Hippocampal formation (tissue), 2 donors: ENCODE data around the gene NUDT14.

Experiments used
- DNase-seq, 2 donors: peaks; one replicate each; lab custom pipeline; 2025; lab: John Stamatoyannopoulos, UW

NUDT14 gene

DNA sequence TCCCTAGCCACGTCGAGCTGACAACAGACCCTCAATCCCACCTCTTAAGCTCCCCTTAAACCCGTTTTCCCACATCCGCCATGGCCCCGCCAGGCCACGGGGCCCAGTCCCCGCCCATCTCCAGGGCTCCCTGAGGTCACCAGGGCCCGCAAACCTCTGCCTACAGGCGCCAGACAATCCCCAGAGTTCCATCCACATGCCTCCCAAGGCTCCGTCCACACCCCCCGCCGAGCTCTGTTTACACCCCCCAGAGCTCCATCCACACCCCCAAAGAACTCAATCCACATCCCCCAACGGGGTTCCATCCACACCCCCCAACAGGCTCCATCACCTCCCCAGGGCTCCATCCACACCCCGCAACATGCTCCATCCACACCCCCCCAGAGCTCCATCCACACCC is 21.8 kb downstream of the NUDT14 start:
- no peak for DNase-seq

DNA sequence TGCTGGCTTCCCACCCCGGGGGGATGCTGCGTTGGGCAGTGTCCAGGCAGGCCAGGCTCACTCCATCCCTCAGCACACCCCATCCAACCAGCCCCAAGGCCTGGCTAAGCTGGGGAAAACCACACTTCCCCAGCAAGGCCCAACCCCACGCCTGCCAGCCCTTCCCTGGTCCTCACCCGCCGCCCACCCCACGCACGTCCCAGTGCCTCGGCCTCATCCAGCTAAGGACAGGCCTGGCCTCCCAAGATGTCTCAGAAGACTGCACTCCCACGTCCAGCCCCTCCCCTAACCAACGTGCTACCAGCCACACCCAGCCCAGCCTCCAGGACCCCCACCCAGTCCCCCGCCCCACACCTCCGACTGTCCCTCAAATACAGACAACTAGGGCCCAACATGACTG is 22.3 kb downstream of the NUDT14 start:
- DNase-seq: no peak

DNA sequence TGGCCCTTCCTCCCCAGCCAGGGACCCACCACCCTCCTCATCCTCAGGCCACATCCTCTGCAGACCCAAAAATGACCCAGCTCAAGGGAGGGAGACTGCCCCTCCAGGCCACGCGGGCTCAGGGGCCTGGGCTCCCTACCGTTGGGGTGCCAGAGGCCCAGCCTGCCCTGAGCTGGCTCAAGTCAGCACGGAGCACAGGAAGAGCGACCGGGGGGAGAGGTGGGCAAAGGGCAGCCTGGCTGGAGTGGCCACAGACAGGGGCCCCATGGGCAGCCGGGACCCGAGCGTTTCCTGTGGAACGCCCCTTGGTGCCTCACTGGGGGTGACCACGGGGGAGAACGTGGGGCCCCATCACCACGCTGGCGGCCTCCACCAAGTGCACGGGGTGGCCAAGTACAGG is 23.2 kb downstream of the NUDT14 start:
- no peak for DNase-seq

DNA sequence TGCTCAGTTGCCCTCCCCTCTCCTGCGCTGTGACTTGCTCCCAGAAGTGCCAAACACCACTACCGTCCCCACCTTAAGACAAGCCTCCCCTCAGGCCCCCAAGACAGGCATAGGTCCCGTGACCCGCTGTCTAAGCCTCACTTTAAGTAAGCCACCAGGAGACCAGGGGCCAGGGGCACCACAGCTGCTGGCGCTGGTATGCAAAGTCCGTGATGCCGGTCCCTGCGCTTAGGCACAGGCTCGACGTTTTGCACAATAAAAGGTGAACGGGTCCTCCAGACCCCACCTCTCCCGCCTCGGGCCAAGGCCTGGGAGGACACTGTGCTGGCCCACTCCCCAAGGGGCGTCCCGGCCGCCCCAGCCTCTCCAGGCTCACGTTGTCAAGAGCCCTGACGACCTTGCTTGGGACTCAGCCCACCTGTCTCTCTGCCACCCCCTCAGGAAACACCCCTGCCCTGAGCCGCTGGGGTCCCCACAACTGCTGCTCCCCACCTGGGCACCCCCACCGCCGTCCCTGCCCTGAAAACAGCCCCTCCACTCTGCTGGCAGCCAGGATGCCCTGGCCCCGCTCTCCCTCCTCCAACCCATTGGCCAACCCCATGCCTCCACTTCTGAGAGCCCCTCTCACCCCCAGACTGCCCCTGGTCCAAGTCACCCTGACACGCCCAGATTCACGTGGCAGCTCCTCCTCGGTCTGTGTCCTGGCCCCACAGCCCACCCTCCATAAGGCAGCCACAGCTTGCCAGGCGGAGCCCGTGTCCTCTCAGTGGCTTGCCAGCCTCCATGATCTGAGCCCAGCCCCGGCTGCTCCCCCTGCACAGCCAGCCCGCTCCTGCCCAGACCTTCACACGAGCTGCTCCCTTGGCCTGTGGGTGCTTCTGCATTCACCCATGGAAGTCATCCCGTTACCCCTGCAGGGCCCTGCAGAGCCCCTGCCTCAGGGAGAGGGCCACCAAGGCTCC is 24.4 kb downstream of the NUDT14 start:
- DNase-seq: no peak

DNA sequence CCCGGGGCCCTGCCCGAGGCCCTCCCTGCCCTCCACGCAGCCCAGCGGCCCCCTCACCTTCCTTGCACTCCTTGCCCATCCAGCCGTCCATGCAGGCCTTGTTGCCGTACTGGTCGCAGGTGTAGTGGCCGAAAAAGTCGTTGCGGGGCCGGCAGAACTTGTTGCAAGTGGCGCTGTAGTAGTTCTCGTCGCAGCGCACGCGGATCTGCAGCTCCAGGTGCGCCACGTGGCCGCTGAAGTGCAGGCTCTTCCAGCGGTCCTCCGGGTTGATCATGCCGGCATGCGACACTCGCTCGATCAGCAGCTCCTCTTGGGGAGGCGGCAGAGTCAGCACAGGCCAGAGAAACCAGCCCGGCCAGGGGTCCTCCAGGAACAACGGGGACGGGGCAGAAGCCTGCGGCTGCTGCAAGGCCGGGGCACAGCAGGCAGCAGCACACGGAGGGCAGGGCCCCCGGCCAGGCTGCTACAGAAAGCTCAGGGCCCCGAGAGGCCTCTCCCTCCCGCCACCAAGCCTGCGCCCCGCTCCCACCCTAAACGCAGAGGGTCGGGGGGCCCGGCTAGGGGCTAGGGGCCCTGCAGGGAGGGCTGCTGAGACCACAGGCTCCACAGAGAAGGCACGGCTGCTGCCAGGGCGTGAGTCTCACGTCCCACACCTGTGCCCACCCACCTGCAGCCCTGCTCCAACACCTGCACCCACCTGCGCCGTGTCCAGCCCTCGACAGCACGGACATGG is 25.3 kb downstream of the NUDT14 start:
- DNase-seq: no peak

DNA sequence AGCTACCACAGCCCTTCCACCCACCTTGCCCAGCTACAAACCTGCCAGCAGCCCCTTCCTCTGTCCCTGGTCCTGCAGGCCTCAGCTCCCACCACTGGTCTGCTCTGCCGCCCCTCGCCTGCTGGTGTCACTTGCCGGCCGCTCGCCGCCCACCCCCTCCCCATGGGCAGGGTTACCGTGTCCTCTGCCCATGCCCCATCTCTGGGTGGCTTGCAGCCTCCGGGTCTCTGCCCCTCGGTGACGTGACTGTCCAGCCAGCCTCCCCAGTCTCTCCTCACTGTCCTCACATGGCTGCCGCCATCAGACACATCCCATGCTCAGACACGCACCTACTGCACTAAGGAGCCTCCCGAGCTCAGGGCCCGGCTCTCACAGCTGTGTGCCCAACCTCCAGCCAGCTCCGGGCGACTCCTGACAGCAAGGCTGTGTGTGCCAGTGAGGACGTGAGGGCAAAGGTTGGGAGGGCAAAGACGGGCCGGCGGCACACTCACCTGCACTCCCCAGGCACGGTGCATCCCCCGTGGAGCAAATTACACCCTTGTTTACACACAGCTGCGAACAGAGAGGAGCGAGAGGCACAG is 26.0 kb downstream of the NUDT14 start:
- no peak for DNase-seq

DNA sequence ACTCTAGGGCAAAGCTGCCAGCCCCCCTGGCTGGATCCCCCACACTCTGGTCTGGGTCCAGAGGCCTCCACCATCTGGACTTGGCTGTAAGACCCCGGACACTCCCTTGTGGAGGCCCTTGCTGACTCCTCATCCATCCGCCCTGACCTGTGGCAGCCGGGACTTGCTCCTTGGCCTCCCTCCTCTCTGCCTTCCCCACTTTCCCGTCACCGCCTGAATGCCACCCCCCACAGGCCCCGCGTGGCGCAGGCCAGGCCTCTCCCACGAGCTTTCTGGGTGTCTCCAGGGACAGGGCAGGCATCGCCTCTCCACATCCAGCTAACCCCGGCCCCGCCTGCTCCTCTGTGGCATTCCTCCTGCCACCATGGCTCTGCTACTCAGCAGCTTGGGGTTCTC is 26.6 kb downstream of the NUDT14 start:
- no peak for DNase-seq

DNA sequence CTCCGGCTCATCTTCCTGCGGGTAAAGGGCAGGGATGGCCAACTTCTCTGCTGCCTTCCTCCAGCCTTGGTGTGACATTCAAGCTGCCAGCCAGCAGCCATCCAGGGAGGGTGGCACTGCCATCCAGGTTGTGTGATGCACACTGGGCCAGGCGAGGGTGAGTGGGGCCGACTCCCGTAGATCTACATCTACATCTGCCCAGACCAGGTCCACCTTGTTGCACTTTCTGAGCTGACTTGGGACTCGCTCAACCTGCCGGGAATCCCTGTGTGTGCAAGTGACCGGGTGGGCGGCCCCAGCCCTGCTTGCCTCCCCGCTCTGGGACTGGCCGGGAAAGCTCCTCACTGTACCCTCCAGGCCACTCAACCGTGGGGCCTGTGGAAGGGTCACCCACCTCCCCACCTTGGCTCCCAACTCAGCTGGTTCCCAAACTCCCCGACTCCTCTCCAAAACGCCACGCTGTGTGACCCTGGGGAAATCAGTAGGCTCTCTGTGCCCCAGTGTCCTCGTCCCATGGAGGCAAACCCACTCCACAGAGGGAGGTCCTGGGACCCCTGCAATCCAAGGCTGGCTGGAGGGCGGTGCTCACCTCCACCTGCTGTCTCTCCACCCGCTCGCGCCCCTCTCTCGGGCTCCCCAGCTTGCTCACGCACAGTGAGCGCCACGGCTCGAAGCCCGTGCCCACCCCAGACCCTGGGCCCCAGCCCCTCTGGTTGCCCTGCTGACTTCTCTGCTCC is 27.2 kb downstream of the NUDT14 start:
- no peak for DNase-seq

DNA sequence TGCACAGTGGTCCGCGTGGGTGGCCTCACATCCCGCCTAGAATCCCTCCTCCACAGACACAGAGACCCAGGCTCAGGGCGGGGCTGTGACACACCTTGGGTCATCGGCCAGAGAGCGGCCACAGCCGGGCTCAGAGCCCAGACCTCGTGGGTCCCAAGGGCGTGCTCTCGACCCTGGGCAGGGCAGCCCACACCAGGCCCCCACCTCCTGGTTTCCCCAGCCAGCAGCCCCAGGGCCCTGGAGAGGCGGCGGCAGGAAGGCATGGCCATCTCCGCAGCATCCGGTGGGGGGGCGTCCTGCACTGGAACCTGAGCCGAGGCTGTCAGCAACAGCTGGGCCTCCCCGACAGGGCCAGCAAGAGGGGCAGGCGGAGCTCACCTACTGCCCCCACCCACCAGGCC is 27.8 kb downstream of the NUDT14 start:
- DNase-seq: no peak

DNA sequence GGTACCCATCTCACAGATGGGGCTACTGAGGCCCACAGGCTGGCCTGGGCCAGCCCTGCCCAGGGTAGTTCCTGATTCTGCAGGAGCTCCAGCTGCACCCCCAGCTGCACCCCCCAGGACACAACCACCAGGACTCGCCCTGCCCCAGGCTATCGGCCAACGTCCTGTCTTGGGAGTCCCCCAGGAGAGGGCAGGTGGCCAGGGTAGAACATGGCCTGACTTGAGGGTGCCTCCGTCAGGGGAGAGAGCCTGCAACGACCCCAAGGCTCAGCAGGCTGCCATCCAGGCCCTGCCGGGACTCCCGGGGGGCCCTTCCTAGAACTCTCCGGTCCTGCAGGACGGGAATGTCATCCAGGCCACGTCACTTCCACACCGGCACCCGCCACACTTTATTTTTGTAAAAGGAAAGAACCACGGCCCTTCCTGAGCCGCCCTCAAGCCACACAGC is 28.3 kb downstream of the NUDT14 start:
- DNase-seq: no peak

DNA sequence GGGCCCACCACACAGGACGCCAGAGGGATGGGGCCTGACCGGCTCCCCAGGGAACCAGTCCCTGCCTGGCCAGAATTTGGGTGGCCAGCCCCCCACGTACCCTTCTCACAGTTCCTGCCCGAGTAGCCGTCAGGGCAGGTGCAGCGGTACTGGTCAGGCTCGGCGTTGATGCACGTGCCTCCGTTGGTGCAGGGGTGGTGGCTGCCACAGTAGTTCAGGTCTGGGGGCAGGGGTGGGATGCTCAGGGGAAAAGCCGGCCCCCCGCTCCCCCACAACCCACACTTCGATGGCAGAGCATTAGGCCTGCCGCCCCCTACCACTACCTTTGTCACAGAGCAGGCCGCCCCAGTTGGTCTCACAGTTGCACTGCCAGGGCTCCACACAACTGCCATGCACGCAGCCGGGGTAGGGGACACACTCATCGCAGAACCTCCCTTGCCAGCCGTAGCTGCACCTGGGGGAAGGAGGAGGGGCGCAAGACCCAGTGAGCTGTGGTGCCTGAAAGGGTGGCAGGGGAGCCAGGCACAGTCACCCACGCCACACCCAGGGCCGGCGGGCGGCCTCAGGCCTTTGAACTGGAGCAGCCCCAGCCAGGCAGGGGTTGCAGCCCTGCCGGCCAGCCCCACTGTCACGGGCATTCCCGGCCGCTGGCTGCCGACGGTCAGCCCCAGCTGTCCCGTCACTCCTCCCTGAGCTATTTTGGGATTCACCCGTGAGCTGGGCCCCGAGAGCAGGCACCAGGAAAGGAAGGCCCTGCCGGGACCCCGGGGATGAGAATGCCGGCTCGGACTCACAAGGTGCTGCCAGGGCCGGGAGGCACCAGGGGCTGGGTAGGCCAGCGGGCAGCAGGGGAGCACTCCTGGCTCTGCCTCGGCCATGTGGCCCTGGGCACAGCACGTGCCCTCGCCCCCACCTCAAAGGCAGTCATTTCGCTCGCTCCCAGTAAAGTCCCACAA is 29.0 kb downstream of the NUDT14 start:
- no peak for DNase-seq

DNA sequence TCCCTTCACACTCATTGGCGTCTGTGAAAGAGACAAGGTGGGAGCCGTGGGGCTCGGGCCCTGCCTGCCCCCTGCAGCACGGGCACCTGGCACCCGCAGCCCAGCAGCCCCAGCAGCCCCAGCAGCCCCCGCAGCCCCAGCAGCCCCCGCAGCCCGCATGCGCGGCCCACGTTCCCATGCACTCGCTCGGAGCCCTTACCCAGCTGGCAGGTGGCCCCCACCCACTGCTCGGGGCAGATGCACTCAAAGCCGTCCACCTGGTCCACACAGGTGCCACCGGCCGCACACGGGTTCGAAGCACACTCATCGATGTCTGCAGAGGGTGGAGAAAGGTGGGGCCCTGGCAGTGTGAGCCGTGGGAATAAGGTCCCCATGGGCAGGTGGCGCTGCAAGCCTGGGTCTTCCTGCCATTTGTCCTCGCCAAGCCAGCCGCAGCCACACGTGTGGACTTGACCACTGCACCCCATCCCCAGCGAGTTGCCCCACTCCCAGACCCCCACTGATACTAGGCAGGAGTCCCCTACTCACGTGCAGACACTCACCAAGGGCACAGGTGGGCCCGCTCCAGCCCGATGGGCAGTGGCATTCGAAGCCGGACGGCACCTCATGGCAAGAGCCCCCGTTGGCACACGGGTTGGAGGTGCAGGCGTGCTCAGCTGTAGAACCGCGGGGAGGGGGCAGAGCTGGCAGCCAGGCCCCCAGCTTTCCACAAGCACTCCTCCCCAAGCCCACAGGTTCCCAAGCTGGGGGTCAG is 29.9 kb downstream of the NUDT14 start:
- DNase-seq: no peak

DNA sequence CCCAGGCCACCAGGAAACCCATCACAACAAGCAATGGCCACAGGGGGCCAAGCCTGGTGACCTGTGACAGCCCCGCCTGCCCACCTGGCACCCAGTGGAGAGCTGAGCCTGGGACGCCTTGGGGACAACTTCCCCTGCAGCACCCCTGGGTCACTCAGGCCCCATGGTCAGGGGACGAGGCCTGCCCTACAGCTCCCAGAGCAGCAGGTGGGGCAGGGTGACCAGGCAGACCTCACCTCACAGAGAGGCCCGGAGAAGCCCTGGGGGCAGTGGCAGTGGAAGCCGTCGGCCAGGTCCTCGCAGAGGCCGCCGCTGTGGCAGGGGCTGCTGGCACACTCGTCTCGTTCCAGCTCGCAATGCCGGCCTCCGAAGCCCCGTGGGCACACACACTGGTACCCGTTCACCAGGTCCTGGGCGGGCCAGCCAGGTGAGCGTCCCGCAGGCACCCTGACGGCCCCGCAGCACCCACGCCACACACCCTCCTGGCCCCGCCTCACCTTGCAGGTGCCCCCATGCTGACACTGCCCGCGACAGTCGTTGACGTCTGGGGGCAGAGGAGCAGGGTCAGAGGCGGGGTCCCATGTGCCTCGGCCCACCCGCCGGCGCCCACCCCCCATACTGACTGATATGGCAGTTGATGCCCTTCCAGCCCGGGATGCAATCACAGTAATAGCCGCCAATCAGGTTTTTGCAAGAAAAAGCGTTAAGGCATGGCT is 30.6 kb downstream of the NUDT14 start:
- no peak for DNase-seq

DNA sequence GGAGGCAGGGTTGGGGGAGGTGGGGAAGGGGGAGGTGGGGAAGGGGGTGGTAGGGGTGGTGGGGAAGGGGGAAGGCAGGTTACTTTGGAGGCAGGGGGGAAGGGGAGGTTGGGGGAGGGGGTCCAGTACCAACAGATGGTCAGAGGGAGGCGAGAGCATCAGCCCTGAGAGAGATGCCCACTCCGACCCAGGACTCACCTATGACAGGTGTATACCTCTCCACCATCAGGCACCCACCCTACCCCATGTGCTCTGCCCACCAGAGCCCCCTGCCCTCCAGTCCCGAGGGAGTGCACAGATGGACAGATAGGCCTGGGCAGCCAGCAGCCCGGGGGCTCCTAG is 31.1 kb downstream of the NUDT14 start:
- DNase-seq: no peak

DNA sequence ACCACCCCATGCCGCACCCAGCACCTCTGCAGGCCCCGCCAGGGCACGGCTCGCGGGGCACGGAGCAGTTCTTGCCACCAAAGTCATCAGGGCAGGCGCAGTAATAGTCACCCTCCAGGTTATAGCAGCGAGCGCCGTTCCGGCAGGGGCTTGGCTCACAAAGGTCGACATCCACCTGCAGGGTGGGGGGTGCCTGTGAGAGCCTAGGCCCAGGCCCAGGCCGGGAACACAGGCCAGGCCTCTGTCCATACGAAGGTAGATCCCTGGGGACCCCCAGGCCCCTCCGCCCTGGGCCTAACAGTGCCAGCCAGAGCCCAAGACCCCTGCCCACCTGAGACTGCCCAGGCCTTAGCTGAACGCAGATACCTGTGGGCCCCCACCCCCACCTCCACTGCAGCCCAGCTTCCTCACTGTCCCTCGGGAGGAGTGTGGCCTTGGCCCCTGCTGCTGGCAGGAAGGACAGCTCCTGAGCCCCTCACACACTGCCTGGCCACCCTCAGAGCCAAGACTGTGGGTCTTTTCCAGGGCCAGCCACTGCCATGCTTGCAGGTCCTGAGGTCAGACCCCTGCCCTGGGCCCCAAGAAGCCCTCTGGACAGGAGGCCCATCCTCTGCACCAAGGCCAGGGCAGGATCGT is 31.8 kb downstream of the NUDT14 start:
- DNase-seq: no peak

DNA sequence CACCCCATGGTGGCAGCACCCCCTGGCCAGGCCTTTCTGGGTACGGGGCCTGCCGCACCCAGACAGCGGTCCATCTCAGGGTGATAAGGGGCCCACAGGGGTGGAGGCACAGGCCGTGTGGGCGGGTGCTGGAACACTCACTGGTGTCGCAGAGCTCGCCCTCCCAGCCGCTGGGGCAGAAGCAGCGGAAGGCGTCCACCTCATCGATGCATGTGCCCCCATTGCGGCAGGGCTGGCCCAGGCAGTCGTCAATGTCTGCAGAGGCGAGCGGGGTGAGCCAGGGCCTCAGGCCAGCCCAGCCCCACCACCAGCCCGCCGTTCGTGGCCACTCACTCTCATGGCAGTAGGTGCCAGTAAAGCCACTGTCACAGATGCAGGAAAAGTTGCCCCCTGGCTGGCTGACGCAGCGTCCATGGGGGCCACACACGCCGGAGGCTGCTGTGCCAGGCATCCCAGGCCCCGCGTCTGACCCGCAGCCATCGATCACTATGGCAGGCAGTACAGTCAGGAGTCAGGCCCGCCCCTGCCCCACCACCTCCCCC is 32.4 kb downstream of the NUDT14 start:
- no peak for DNase-seq

DNA sequence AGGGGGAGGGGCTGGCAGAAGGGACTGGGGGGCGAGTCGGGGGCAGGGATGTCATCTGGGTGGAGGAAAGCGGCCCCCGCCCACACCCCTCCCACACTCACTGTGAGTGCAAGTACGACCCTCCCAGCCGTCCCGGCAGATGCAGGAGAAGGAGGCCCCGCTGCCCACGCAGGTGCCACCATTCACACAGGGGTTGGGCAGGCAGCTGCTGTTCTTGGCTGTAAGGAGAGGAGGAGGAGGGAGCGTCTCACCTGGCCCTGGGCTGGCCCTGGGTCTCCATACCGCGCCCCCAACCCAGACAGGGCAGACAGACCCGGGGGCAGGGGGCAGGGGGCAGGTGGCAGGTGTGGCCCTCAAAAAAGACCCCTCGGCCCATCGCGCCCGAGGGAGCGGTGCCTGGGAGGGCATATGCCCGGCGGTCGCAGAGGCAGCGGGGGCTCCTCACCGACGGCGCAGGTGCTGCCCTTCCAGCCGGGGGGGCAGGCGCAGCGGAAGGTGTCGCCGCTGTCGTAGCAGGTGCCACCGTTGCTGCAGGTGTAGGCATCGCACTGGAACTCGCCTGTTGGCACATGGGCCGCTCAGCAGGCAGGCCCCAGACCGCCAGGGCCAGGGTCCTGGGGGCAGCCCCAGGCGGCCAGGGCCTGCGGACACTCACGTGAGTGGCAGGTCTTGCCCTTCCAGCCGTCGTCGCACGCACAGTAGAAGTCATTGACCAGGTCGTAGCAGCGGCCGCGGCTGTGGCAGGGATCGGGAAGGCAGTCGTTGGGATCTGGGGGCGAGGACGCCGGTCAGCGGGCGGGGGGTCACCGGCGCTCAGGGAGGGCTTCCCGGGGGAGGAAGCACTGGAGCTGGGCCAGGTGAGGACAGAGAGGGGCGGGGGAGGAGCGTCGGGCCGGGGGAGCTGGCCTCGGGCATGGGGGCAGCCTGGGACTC is 33.2 kb downstream of the NUDT14 start:
- DNase-seq: no peak
